Measurements from ENCODE around the gene MARK2. TPM values are rescaled to one million over a fixed set of nuclear protein-coding genes. Genes with fewer than 3 reads are reported as not detected.

The MARK2 gene
- total and polyA plus RNA-seq, 8 donors = 11.7 to 30.8 (median 21.1) TPM

GRCh38 chr11:63816166-63816565 lies 22.7 kb upstream of the MARK2 start:
- TF ChIP-seq CTCF (IDR thresholded peaks at IDR 0.05) = no peak
- H3K27ac ChIP-seq = no peak overlapping the region
- no peak for ATAC-seq
- no peak for FAIRE-seq
- no peaks in the 10 kb centered on the region for H3K9me3 ChIP-seq
- H3K4me1 ChIP-seq = peaks cover 0 to 3% (median 0%) of the 10 kb centered on the region in 3 donors
- H3K4me3 ChIP-seq = no peak overlapping the region
- peaks cover 0 to 24% (median 0%) of the 10 kb centered on the region in 3 donors for H3K36me3 ChIP-seq
- no peaks in the 10 kb centered on the region for H3K27me3 ChIP-seq
- DNase-seq = no peak
- WGBS, 2 donors = 91 to 95% methylated on average over 6 of the region's 6 CpGs
- intact Hi-C loops (cut with DNase I) = no loop called here

DNA sequence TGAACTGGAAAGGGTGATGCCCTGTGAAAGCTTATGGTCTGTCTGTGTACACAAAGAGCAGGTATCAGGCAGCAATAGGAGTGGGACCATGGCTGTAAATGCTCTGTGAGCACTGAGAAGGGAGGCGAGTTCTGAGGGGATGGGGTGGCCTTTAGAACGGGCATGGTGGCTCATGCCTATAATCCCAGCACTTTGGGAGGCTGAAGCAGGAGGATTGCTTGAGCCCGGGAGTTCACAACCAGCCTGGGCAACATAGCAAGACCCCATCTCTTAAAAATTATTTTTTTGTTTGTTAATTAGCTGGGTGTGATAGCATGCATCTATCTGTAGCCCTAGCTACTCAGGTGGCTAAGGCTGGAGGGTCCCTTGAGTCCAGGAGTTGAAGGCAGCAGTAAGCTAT lies 22.2 kb upstream of the MARK2 start:
- Histone ChIP-seq H3K36me3 (peaks cover 0 to 30% (median 0%) of the 10 kb centered on the region in 3 donors), H3K4me3 (no peak overlapping the region), H3K4me1 (peaks cover 0 to 3% (median 0%) of the 10 kb centered on the region in 3 donors), H3K9me3 (no peaks in the 10 kb centered on the region), H3K27me3 (no peaks in the 10 kb centered on the region), H3K27ac (no peak overlapping the region)
- intact Hi-C loops (cut with DNase I) = no loop called here
- TF ChIP-seq CTCF (IDR thresholded peaks at IDR 0.05) = no peak
- no peak for DNase-seq
- ATAC-seq = no peak
- no peak for FAIRE-seq
- WGBS, 2 donors = 96 to 98% methylated on average over 3 of the region's 3 CpGs

GRCh38 chr11:63817758-63818498 lies 21.0 kb upstream of the MARK2 start:
- Histone ChIP-seq H3K36me3 (peaks cover 0 to 32% (median 4%) of the 10 kb centered on the region in 3 donors), H3K4me3 (no peak overlapping the region), H3K4me1 (no peaks in the 10 kb centered on the region), H3K9me3 (no peaks in the 10 kb centered on the region), H3K27ac (no peak overlapping the region), H3K27me3 (no peaks in the 10 kb centered on the region)
- TF ChIP-seq CTCF (IDR thresholded peaks at IDR 0.05) = no peak
- DNase-seq (no peak), ATAC-seq (no peak), FAIRE-seq (no peak)
- intact Hi-C loops (cut with DNase I) = no loop called here
- 92 to 93% methylated on average over 27 of the region's 27 CpGs for WGBS, 2 donors

- FAIRE-seq (no peak), ATAC-seq (no peak), DNase-seq (no peak)
- 96% methylated on average over 17 to 19 of the region's 19 CpGs for WGBS, 2 donors
- Histone ChIP-seq H3K27ac (no peak overlapping the region), H3K27me3 (no peaks in the 10 kb centered on the region), H3K4me3 (no peak overlapping the region), H3K4me1 (no peaks in the 10 kb centered on the region), H3K36me3 (peaks cover 0 to 32% (median 4%) of the 10 kb centered on the region in 3 donors), H3K9me3 (no peaks in the 10 kb centered on the region)
- intact Hi-C loops (cut with DNase I) = no loop called here
- TF ChIP-seq CTCF (IDR thresholded peaks at IDR 0.05) = no peak
Observed at GRCh38 chr11:63818609-63819008, 20.3 kb upstream of the MARK2 start.

GRCh38 chr11:63821411-63821810 lies 17.5 kb upstream of the MARK2 start:
- no peak for DNase-seq
- H3K27ac ChIP-seq = no peak overlapping the region
- ATAC-seq = no peak
- whole genome bisulfite sequencing, 2 donors = 86 to 89% methylated on average over 5 of the region's 5 CpGs
- H3K4me1 ChIP-seq = no peaks in the 10 kb centered on the region
- intact Hi-C loops (cut with DNase I) = loop anchor here (10.0 kb wide), 4 partner anchors 47 to 333 kb away; no protein-coding TSS in a partner anchor
- peaks cover 0 to 32% (median 4%) of the 10 kb centered on the region in 3 donors for H3K36me3 ChIP-seq
- no peak for TF ChIP-seq CTCF (IDR thresholded peaks at IDR 0.05)
- no peaks in the 10 kb centered on the region for H3K9me3 ChIP-seq
- no peaks in the 10 kb centered on the region for H3K27me3 ChIP-seq
- H3K4me3 ChIP-seq = no peak overlapping the region
- FAIRE-seq = no peak

All from pancreas (tissue), 10 donors.